IPS DF 4.7 (cell line): ENCODE data around the gene TKTL1.

Experiments used
- DNase-seq: peaks from one replicate; pipeline ENCODE4 v3.0.0-alpha.2; 2013; ENCODE audit warnings: low spot score; ENCODE audit errors: extremely low read depth

Gene TKTL1

DNA sequence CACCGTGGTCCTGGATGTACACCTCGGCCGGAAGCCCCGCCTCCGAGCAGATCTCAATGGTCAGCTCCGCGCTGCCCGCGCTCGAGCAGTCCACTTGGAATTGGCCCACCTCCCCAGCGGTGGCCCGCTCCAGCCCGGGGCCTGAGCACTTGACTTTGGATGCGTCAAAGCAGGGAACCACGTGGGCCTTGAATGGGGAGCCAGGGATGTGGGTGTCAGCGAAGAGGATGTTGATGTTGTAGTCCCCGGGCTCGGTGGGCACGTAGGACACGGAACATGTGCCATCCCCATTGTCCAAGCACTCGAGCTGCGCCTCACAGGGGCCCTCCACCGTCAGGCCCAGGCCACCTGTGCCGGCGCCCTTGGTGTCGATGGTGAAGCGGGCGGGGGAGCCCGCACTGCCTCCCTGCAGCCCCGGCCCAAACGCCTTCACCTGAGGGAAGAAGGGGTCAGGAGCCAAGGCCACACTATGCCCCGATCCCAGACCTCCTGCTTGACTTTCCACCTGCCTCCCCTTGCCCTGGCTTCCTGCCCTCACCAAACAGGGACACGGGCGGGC is 64.6 kb downstream of the TKTL1 start:
- DNase-seq: no peak

DNA sequence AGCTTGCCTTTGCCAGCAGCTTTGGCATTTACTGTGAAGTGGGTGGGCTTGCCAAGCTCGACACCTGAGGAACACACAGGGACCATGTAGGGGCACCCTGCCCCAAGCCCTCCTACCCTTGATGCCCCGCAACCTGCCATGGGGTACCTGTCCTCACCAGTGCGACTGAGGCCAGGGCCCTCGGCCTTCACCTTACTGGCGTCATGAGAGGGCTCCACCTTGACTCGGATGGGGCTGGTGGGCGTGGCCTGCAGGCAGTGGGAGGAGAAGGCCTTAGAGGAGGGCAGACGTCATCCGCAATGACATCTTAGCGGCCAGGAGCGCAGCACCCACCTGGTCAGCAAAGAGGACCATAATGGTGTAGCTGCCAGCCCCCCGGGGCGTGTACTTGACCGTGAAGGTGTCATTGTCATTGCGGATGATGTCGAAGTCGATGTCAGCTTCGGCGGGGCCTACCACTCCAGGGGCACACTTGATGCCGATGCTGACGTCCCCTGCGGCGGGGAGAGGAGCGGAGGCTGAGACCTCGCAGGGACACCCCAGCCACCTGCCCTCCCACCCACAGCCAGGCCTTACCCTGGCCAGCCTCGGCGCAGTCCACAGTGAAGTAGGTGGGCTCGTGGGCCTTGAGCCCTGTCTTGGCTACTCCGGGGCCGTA is 66.6 kb downstream of the TKTL1 start:
- DNase-seq: no peak

DNA sequence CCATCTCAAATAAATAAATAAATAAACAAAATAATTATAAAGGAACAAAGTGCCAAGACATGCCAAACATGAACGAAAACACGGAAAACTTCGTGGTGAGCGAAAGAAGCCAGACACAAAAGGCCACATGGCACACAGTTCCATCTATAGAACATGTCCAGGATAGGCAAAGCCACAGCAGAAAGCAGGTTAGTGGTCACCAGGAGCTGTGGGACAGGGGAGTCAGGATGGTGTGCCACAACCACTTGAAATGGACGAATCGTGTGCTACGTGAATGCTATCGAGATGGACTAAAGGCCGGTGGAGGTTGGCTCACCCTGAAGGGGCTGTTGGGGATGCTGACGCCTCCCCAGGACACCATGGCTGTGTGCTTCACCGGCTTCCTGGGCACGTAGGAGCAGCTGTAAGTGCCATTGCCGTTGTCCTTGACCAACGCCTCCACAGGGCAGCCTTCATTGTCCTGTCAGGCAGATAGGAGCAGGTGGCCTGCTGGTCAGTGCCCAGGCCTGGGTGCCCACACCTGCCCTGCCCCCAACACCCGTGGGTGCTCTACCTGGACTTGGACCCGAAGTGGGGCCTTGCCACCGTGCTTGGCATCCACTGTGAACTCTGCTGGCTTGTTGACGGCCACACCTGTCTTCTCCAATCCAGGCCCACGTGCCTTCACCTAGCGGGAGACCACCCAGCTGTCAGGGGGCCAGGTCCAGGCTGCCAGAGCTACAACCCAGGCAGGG is 68.3 kb downstream of the TKTL1 start:
- no peak for DNase-seq

DNA sequence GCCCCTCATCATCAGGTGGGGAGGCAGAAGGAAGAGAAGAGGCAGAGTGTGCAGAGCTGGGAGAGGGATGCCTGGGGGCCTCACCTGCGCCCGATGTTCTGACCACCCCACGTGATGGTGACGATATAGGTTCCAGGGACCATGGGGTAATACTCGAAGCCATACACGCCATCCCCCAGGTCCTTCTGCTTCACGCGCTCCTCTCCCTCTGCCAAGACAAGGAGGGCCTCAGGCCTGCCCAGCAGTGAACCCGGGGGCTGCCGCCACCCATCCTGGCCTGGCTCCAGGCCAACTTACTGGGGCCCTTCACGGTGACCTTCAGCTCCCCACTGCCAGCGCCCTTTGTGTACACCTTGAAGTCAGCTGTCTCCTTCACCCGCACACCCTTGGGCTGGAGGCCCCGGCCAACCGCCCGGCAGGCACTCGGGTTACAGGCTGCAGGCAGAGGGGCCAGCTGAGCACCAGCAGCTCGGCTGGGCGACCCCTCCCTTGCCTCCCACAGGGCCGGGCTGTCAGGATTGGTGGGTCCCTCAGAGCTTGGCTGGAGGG is 69.5 kb downstream of the TKTL1 start:
- no peak for DNase-seq

DNA sequence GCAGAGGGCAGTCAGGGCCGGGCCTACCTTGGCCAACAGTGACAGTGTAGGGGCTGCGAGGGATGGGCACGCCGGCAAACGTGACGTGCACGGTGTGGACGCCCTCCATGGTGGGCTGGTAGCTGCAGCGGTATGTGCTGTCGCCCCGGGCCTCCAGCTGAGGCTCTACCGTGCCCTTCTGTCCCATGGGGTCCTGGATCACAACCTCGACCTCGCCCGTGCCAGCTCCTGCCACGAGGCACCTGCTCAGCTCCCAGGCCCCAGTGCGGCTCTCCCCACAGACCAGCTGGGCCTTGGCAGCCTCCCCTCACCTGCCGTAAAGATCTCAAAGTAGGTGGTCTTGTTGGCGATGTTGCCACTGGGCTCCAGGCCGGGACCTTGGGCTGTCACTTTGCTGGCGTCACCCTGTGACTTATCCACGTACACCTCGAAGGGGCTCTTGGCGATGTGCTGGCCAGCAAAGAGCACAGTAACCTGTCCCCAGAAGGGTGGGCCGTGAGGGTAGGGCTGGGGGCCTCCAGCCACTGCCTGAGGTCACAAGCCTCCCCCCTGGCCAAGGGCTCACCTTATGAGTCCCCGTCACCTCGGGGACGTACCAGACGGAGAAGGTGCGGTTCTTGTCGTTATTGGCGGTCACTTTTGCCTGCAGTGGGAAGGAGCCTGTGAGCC is 70.5 kb downstream of the TKTL1 start:
- DNase-seq: no peak

DNA sequence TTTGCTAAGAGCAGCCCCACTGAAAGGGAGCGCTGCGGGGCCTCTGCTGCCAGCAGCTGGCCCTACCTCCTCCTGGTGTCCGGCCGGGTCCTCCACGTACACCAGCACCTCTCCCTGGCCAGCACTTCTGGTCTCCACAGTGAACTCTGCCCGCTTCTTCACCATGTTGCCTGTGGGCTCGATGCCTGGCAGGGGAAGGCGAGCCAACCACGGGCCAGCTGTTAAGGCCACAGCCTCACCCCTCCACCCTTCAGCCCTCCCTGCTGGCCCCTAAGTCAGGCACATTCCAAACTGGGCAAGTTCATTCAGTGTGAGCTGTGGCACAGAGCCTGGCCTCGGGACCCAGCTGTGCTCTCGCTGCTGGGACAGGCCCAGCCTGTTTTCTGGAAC is 71.1 kb downstream of the TKTL1 start:
- DNase-seq: no peak

DNA sequence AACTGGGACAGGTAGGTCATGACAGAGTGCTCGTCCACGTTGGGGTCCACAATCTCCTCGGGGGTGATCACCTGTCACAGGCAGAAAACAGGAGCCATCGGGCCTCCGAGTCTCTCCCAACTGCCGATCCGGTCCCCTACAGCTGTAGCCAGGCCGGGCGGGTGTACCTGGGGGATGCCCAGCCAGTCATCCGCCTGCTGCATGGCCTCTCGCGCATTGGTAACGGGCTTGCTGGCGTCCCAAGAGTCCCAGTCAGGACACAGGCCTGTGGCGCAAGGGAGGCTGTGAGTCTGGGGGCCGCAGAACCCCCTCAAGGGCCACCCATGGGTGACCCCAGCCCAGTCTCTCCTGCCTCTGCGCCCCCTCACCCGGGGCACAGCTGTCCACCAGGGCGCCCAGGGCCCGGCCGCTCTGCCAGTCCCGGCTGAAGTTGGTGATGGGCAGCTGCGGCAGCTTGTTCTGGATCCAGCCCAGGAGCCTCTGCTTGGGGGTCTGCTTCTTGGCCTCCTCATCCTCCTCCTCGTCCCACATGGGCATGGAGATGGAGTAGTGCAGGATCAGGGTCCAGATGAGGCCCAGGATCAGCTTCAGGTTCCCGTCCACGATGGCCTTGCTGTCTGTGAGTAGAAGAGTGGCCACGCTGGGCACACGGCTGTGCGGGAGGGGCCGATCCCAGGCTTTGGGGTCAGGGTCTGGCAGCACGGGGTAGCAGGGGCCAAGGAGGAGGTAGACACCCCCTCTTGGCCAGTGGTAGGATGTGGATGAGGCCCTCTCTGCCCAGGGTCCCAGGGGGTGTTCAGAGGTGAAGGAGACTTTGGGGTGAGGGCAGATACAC is 72.1 kb downstream of the TKTL1 start:
- DNase-seq: no peak

DNA sequence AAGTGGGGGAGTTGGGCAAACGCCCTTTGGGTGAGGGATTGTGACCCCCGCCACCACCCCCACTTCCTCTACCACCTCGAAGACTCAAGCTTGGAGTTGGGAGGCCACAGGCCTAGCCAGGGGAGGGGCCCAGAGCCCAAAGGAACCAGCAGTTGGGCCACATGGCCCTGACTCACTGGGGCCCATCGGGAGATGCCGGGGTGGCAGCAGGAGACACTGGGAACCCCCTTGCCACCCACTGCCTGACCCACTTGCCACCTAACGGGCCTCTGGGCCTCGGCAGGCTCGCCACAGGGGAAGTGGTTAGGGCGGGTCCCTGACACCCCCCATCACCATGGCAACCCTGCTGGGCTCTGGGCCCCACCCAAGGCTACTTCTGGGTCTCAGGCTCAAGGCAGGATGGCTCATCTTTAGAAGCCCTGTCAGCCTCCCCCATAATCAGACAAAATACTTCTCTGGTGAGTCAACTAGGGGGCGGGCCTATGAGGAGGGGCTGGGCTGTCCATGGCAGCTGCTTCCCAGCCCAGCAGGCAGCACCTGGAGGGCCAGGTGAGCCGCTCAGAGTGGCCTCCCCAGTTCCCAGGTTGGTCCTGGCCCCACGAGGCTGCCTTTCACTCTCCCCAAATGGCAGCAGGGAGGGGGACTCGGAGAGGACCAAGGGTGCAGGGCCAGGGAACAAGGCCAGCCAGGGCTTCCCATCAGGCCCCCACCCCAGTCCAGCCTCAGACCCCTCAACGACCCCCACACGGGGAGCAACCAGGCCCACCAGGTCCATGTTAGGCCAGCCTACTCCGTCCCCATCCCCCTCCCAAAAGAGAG is 73.2 kb downstream of the TKTL1 start:
- DNase-seq: no peak

DNA sequence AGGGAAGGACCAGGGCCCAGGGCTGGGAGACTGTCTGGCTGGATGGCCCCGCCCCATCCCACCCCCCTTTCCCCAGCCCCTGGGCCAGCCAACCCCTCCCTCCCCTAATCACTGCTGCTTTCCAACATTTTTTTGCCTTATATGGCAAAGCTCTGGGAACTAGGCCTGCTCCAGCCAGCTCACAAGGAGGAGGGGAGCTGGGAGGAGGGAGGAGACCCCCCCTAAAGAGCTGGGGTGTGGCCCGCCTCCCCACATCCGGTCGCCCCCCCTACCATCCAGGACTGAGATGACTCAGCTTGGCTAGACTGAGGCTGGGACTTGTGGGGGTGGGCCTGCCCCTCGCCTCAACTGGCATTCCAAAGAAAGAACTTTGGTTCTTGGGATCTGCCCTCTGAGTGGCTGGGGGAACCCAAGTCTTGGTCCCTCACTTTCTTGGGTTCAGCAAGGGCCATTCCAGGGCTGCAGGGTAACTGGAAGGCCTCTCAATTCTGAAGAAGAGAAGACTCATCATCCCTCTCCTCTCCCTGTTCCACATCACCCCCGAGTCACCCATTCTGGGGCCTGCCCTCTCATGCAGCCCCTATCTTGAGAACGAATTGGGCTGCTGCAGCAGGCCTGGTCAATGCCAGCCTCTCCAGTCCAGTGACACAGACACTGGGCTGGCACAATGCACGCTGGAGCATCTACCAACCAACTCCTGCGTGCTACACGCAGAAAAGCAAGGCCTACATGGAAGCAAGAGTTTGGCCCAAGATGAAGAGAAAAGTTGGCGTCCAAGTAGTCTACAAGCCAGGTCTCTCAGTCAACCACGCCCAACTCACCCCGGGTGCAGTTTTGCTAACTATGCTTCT is 74.1 kb downstream of the TKTL1 start:
- DNase-seq: no peak

DNA sequence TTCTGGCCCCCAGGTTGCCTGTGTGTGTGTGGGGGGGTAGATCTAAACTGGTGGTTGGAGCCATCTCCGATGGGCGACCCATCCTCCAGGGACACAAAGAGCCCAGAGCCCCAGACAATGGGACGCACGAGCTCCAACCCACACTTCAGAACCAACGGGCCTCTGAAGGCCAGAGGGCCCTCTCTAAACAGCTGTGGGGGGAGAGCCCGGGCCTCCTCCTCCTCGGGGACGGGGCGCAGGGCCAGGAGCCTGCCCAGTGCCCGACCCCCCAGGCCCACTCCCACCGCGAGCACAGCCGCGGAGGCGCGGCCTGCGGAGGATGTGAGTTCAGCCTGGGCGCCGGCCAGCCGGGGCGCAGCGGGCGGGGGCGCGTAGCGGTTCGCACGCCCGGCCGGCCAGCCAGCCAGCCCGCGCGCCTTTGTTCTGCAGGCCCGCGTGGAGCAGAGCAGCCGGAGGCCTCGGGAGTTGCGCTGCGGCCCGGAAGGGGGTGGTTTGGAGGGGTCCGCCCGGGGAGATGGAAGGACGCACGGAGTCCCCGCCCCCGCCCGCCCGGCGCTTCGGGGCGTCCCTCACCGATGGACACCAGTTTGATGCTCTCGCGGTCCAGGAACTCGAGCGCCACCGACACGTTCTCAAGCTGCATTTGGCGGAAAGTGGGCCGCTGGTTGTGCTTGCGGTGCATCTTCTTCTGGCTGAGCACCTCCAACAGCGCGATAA is 74.9 kb downstream of the TKTL1 start:
- no peak for DNase-seq

DNA sequence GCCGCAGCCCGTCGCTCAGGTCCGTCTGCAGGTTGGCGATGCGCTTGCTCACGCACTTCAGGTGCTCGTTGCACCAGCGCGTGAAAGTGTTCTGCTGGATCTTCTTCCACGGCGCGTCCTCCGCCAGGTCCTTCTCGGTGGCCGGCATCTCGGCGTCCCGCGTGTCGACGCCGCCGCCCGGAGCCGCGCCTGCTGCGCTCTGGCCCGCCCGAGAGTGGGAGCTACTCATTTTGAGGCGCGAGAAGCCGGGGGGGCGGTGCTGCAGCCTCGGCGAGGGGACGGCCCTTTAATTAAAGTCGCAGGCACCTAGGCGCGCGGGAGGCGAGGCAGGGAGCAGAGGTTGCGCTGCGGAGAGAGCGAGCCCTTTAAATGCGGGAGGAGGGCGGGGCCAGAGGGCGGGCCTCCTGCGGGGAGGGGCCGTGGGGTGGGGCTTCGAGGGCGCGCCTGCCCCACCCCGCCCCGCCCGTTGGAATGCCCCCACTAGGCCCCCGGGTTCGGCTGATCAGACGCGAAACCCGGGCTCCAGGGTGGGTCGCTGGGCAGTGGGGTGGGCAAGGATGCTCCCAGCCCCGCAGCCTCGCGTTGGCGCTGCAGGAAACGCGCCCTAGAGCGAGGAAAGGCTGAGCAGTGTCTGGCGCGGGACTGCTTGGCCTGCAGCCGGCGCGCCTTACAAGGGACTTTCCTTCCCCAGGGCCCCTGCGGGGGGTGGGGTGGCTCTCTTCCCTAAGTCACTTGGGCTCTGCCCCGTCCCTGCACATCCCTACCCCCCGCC is 75.6 kb downstream of the TKTL1 start:
- no peak for DNase-seq

DNA sequence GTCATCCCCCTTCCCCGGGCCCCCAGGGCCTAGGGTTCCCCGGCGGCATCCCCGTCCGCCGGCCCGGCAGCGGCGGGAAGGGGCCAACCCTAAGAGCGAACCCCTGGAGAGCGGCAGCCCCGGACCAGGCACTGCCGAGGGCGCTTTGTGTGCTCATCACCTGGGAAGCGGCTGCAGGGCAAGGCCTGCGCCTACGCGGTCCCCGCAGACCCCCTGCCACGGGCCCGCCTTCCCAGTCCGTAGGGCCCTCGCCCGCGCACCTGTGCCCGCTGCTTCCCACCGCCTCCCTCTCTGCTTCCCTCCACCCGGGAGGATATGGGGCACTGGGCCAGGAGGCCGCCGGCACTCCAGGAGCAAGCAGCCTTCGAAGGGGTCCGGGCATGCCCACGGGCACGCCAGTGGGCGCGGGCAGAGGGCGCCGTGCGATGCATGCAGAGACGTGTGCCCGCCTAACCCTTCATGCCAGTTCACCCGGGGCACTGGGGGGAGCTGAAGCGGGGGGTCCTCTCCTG is 76.2 kb downstream of the TKTL1 start:
- no peak for DNase-seq

DNA sequence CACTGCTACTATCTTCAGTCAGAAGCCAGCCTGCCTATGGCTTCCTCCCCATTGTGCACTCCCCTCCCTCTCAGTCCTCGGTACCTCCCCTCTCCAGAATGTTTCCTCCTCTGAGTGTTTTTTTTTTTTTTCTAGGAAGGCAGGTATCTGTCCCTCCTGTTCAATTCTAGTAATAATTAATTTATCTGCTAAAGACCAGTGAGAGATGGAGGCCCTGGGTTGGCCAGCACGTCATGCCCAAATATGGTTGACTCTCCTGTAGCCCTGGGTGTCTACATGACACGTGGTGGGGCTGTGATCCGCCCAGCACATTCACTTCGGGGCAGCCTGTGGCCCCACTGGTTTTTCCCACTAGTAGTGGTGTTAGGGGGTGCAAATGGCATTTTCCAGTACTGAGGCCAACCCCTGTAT is 77.0 kb downstream of the TKTL1 start:
- DNase-seq: no peak

DNA sequence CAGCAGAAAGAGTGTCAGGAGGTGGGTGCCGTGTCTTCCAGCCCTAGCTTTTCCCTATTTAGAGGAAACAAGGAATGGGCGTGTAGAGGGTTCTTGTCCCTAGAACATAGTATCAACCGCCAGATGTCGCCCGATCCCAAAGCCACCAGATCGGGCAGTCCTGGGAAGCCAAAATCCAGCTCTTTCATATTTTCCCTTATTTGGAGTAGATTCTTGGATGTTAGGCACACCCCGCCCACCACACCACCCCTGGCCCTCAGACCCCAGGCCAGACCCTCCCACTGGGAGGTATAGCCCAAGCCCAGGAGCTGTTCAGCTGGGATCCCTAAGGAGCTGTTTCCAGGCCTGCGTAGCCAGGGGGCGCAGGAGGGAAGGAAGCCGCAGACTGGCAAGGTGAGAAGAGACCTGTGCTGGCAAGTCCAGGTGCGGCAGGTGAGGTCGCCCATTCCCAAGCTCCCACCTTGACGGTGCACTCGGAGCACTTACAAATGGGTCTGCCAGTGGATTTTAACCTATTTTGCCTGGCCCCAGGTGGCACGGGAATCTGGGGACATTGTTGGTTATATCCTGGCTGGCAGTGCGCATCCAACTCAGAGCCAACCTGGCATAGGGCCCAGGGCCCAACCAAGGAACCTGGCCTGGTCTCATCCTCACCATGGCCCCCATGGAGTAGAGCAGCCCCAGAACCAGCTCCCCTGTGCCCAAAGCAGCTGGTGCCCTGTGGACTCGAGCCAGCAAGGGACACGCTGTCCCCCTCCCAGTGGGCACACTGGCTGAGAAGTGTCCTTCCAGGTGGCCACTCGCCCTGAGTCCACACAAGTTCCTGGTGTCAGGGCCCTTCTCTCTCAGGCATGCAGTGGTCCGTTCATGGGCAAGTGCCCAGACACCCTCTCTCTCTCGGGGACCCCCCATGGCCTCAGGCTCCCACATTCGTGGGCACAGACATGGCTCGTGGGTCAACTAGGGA is 78.0 kb downstream of the TKTL1 start:
- DNase-seq: no peak

DNA sequence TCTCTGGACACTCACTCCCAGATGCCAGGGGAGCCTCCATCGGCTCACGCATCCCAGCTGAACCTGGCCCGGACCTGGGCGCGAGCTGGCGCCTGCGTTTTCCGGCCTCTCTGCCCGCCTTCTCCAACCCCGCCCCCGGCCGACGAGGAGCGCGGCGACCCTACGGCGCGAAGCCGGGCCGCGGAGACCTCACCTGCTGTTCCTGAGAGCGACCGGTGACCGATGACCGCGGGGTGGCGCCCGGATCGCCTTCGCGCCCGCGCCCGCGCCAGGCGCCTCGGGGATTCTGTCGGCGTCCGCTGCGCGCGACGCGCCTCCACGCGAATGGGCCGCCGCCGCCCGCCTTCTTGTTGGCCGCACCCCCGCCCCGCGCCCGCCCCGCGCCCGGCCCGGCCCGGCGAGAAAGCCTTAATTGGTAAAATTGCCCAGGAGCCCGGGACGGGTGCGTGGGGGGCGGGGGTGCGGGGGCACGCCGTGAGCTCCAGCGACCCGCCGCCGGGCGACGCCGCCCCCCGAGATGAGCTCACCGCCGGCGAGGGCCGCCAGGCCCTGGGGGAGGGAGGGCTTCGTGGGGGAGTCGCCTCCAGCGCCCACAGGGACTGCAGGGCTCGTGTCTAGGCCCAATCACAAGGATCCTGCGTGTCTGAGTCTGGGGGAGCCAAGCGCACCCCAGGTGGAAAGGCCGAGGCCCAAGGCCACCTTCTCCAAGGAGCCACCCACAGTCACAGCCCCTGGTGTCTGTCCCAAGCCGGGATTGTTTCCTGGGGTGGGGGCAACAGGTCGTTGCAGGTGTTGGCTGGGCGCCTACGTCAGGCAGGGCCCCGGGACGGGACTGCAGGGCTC is 78.9 kb downstream of the TKTL1 start, which contains the start of gene FLNA:
FLNA (minus strand) TSS at position 322 of the 843 bp plus-strand sequence. CDS start 3,389 bp downstream, outside the sequence.
- no peak for DNase-seq

DNA sequence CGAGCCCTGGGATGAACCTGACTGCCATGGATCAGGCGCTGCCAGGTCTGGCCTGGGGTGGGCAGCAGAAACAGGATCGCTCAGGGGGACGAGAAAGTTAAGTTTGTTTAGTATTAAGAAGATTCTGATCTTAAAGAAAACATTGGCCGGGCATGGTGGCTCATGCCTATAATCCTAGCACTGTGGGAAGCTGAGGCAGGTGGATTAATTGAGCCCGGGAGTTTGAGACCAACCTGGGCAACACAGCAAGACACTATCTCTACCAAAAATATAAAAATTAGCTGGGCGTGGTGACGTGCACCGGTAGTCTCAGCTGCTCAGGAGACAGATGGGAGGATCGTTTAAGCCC is 79.5 kb downstream of the TKTL1 start:
- no peak for DNase-seq
